ENCODE measurements around the gene GNG7.

Gene GNG7

GRCh38 chr19:2733930-2734588 lies 31.6 kb upstream of the GNG7 start:
- in situ Hi-C loops (cut with HindIII; ENCODE audit: low pct_unique_long_range_greater_than_20kb, low sequenced_read_pairs): no loop called here
- DNase-seq (ENCODE audit: low read depth in 1 of 2, low spot score in 1 of 2): no peak
- no peak for TF ChIP-seq JUND (IDR thresholded peaks at IDR 0.05; ENCODE audit: low read depth)

GRCh38 chr19:2732883-2733282 lies 30.4 kb upstream of the GNG7 start:
- no peak for TF ChIP-seq JUND (IDR thresholded peaks at IDR 0.05; ENCODE audit: low read depth)
- in situ Hi-C loops (cut with HindIII; ENCODE audit: low pct_unique_long_range_greater_than_20kb, low sequenced_read_pairs): no loop called here
- no peak for DNase-seq (ENCODE audit: low read depth in 1 of 2, low spot score in 1 of 2)

- in situ Hi-C loops (cut with HindIII; ENCODE audit: low pct_unique_long_range_greater_than_20kb, low sequenced_read_pairs): no loop called here
- TF ChIP-seq JUND (IDR thresholded peaks at IDR 0.05; ENCODE audit: low read depth): no peak
- DNase-seq (ENCODE audit: low read depth in 1 of 2, low spot score in 1 of 2): no peak
These were observed 29.7 kb upstream of the GNG7 start for GRCh38 chr19:2732157-2732725.

- TF ChIP-seq JUND (IDR thresholded peaks at IDR 0.05; ENCODE audit: low read depth): no peak
- DNase-seq (ENCODE audit: low read depth in 1 of 2, low spot score in 1 of 2): no peak
- in situ Hi-C loops (cut with HindIII; ENCODE audit: low pct_unique_long_range_greater_than_20kb, low sequenced_read_pairs): no loop called here
These were observed 28.9 kb upstream of the GNG7 start for GRCh38 chr19:2731181-2731995.

GRCh38 chr19:2729943-2730818 lies 27.7 kb upstream of the GNG7 start:
- in situ Hi-C loops (cut with HindIII; ENCODE audit: low pct_unique_long_range_greater_than_20kb, low sequenced_read_pairs): no loop called here
- TF ChIP-seq JUND (IDR thresholded peaks at IDR 0.05; ENCODE audit: low read depth): no peak
- no peak for DNase-seq (ENCODE audit: low read depth in 1 of 2, low spot score in 1 of 2)

GRCh38 chr19:2728783-2729387 lies 26.4 kb upstream of the GNG7 start:
- TF ChIP-seq JUND (IDR thresholded peaks at IDR 0.05; ENCODE audit: low read depth): no peak
- DNase-seq (ENCODE audit: low read depth in 1 of 2, low spot score in 1 of 2): no peak
- in situ Hi-C loops (cut with HindIII; ENCODE audit: low pct_unique_long_range_greater_than_20kb, low sequenced_read_pairs): no loop called here

GRCh38 chr19:2727640-2727944 lies 25.1 kb upstream of the GNG7 start:
- DNase-seq (ENCODE audit: low read depth in 1 of 2, low spot score in 1 of 2): no peak
- in situ Hi-C loops (cut with HindIII; ENCODE audit: low pct_unique_long_range_greater_than_20kb, low sequenced_read_pairs): no loop called here
- TF ChIP-seq JUND (IDR thresholded peaks at IDR 0.05; ENCODE audit: low read depth): no peak

GRCh38 chr19:2726904-2727639 lies 24.6 kb upstream of the GNG7 start:
- in situ Hi-C loops (cut with HindIII; ENCODE audit: low pct_unique_long_range_greater_than_20kb, low sequenced_read_pairs): no loop called here
- peak in 1 of 2 experiments; percentile 17 for DNase-seq (ENCODE audit: low read depth in 1 of 2, low spot score in 1 of 2)
- no peak for TF ChIP-seq JUND (IDR thresholded peaks at IDR 0.05; ENCODE audit: low read depth)

GRCh38 chr19:2726160-2726855 lies 23.8 kb upstream of the GNG7 start:
- DNase-seq (ENCODE audit: low read depth in 1 of 2, low spot score in 1 of 2): no peak
- no peak for TF ChIP-seq JUND (IDR thresholded peaks at IDR 0.05; ENCODE audit: low read depth)
- in situ Hi-C loops (cut with HindIII; ENCODE audit: low pct_unique_long_range_greater_than_20kb, low sequenced_read_pairs): no loop called here

- in situ Hi-C loops (cut with HindIII; ENCODE audit: low pct_unique_long_range_greater_than_20kb, low sequenced_read_pairs): no loop called here
- no peak for TF ChIP-seq JUND (IDR thresholded peaks at IDR 0.05; ENCODE audit: low read depth)
- no peak for DNase-seq (ENCODE audit: low read depth in 1 of 2, low spot score in 1 of 2)
These were observed 21.7 kb upstream of the GNG7 start for GRCh38 chr19:2724148-2724557.

- no peak for DNase-seq (ENCODE audit: low read depth in 1 of 2, low spot score in 1 of 2)
- TF ChIP-seq JUND (IDR thresholded peaks at IDR 0.05; ENCODE audit: low read depth): no peak
- in situ Hi-C loops (cut with HindIII; ENCODE audit: low pct_unique_long_range_greater_than_20kb, low sequenced_read_pairs): no loop called here
These were observed 21.3 kb upstream of the GNG7 start for GRCh38 chr19:2723747-2724146.
